ENCODE results near the gene ACTL10.
A peak's percentile ranks its signal among the peaks of the same experiment; 100 is the strongest.

The ACTL10 gene

DNA sequence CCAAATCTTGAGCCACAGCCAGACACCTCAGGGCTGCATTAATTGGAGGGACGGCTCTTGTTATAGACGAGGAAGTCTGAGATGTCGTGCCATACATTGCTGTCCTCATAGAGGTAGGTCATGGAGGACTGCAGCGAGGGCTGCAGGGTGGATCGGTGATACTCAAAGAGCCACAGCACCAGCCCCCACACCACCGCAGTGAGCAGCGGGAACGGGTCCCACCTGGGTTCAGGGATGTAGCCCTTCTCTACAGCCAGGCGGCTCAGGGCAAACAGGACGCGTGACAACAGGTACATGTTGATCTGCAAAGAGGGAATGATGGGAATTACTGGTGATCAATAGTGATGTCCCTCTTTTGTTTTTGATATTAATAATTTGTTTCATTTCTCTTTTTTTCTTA is 40.9 kb downstream of the ACTL10 start:
- H3K27ac Mint-ChIP-seq = no peak overlapping the region
- no peak overlapping the region for H3K4me3 Mint-ChIP-seq
- peaks cover 3% of the 10 kb centered on the region for H3K9me3 Mint-ChIP-seq
- H3K4me1 Mint-ChIP-seq = peaks cover 20% of the 10 kb centered on the region
- no peaks in the 10 kb centered on the region for H3K27me3 Mint-ChIP-seq
- peaks cover 35% of the 10 kb centered on the region for H3K36me3 Mint-ChIP-seq
- no peak for ATAC-seq

DNA sequence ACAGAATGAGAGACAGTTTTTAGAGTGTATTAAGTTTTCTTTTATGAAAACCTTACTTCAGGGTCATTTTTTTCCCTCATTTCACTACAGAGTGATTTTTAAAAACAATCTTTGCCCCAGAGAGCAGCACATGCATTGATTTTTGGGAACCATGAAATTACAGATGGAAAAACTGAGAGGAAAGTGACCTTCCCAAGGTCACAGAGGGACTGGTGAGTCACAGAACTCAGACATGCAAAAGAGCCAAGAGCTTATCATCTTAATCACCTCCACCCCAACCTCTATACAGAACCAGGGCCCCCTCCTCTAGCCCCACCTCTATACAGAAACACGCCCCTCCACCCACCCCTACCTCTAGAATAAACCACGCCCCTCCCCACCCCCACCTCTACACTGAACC is 42.7 kb downstream of the ACTL10 start:
- peak overlapping the region; percentile 57 for H3K27ac Mint-ChIP-seq
- H3K4me1 Mint-ChIP-seq = peaks cover 20% of the 10 kb centered on the region
- H3K36me3 Mint-ChIP-seq = peaks cover 50% of the 10 kb centered on the region
- no peaks in the 10 kb centered on the region for H3K27me3 Mint-ChIP-seq
- H3K4me3 Mint-ChIP-seq = no peak overlapping the region
- peaks cover 3% of the 10 kb centered on the region for H3K9me3 Mint-ChIP-seq
- ATAC-seq = no peak

DNA sequence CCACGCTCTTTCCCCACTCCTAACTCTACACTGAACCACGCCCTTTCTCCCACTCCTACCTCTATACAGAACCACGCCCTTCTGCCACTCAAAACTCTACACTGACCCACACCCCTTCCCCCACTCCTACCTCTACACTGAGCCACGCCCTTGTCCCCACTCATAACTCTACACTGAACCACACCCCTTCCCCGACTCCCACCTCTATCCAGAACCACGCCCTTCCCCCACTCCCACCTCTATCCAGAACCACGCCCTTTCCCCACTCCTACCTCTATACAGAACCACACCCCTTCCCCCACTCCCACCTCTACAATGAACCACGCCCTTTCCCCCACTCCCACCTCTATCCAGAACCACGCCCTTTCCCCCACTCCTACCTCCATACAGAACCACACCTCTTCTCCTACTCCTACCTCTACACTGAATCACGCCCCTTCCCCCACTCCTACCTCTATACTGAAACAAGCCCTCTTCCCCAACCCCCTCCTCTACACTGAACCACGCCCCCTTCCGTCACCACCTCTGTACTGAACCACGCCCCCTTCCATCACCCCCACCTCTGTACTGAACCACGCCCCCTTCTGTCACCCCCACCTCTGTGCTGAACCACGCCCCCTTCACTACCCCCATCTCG is 43.3 kb downstream of the ACTL10 start:
- Mint-ChIP-seq H3K4me3 (no peak overlapping the region), H3K9me3 (peaks cover 3% of the 10 kb centered on the region), H3K27me3 (no peaks in the 10 kb centered on the region), H3K4me1 (peaks cover 20% of the 10 kb centered on the region), H3K27ac (peak overlapping the region; percentile 57), H3K36me3 (peaks cover 50% of the 10 kb centered on the region)
- no peak for ATAC-seq

DNA sequence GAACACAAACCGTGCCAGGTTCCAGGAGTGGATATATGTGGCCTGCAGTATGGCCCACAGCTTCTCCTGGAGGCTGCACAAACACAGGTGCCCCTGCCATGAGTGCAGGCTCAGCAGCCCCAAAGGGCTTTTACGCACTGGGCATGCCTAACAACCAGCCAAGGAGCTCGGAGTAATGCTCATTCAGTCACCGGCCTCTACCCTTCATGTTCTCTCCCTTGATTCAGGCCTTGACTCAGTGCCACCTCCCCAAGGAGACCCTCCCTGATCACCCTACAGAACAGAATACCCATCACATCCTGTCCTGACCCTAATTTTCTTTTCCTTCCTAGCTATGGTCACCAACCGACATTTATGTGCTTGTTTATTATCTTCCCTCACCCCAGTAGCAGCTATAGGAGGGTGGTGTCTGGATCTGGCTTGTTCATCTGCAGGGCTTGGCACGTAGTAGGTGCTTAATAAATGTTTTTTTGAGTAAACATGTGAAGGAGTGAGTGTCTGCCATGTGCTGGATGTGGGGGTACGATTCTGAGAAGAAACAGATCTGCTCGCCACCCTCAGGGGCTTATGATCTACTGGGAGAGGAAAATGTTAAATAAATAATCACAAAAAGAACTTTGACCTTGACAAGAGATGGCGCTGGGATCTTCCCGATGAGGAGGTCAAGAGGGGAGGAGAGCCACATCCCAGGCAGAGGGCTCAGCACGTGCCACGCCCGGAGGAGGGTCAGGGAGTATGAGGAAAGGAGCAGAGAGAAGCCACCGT is 44.1 kb downstream of the ACTL10 start:
- Mint-ChIP-seq H3K27ac (no peak overlapping the region), H3K36me3 (peaks cover 50% of the 10 kb centered on the region)
- no peak for ATAC-seq

DNA sequence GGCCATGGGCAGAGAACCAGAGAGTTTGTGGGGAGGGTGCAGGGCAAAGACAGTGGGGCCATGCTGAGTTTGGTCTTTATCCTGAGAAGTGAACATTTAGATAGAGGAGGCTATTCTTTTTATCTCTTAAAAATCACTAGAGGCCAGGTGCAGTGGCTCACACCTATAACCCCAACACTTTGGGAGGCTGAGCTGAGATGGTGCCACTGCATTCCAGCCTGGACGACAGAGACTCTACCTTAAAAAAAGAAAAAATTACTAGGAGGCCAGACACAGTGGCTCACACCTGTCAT is 44.6 kb downstream of the ACTL10 start:
- H3K27ac Mint-ChIP-seq = no peak overlapping the region

More for the DNA sequence above, 44.1 kb downstream of the ACTL10 start:
- Mint-ChIP-seq H3K4me1 (peaks cover 20% of the 10 kb centered on the region), H3K4me3 (no peak overlapping the region), H3K9me3 (peaks cover 3% of the 10 kb centered on the region), H3K27me3 (no peaks in the 10 kb centered on the region)

DNA sequence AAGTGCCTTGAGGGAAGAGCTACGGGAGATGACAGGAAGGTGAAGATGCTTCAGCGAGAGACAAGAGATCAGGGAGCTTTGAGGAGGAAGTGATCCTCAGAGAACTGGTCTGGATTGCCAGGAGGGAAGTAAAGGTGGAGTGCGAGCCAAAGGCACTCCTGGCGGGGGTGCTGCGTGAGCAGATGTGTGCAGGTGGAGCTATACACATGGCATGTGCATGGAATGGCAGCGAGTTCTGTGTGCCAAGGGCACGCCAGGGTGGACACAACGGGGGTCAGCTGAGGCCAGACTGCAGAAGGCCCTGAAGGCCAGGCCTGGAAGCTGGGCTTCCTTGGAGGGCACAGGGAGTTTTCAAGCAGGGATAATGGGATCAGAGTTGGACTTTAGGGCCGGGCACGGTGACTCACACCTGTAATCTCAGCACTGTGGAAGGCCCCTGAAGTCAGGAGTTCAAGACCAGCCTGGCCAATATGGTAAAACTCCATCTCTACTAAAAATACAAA is 47.2 kb downstream of the ACTL10 start:
- no peaks in the 10 kb centered on the region for H3K27me3 Mint-ChIP-seq
- H3K36me3 Mint-ChIP-seq = peaks cover 49% of the 10 kb centered on the region
- H3K4me3 Mint-ChIP-seq = no peak overlapping the region
- no peak for ATAC-seq
- H3K27ac Mint-ChIP-seq = no peak overlapping the region
- peaks cover 22% of the 10 kb centered on the region for H3K4me1 Mint-ChIP-seq
- peaks cover 3% of the 10 kb centered on the region for H3K9me3 Mint-ChIP-seq

More for the DNA sequence above, 44.6 kb downstream of the ACTL10 start:
- no peak overlapping the region for H3K4me3 Mint-ChIP-seq
- no peaks in the 10 kb centered on the region for H3K27me3 Mint-ChIP-seq
- peaks cover 56% of the 10 kb centered on the region for H3K36me3 Mint-ChIP-seq
- no peak for ATAC-seq
- peaks cover 20% of the 10 kb centered on the region for H3K4me1 Mint-ChIP-seq
- H3K9me3 Mint-ChIP-seq = peaks cover 3% of the 10 kb centered on the region

DNA sequence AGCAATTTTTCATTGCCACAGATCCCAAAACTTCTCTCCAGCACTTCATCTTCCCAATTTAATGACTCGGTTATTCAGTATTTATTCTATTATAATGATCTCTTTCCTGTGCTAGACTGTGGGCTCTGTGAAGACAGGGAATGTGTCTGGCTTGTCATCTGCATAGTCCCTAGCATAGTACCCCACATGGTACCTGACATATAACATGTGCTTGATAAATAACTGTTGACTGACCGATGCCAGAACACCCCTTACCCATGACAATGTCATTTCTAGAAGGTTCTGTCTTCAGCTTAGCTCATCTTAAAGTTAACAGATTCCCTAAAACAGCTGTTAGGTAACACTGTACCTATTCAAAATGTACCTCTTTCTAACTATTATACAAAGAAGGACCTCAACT is 49.8 kb downstream of the ACTL10 start:
- Mint-ChIP-seq H3K27ac (no peak overlapping the region), H3K36me3 (peaks cover 31% of the 10 kb centered on the region), H3K4me3 (no peak overlapping the region), H3K4me1 (peaks cover 22% of the 10 kb centered on the region), H3K27me3 (no peaks in the 10 kb centered on the region), H3K9me3 (peaks cover 2% of the 10 kb centered on the region)
- no peak for ATAC-seq
